Esophagus mucosa (tissue), 1 donor: Measurements from ENCODE around the gene ATAT1. TPM values are rescaled to one million over a fixed set of nuclear protein-coding genes. Genes with fewer than 3 reads are reported as not detected.
A peak's percentile ranks its signal among the peaks of the same experiment; 100 is the strongest.
"Not testable (repeated sequence)": the region's sequence is repeated elsewhere in the genome, so short reads cannot be mapped to it uniquely, and the experiment has no call there.

Source experiments
- ATAC-seq: fragments of 200-7000 bp; cut with Tn5 transposase; one replicate; pipeline ENCODE4 v1.9.1; 2020
- total RNA-seq: library from RNA; stranded (reverse); gene quantifications from one replicate; pipeline ENCODE4 v1.2.4, GENCODE V29; 2023
- donor health status: DM: yes; HTN: yes; CAD: no.

Gene ATAT1
- total RNA-seq, 1 donor from 2014 or later, result 4.6 TPM

GRCh38 chr6:30651143-30651542 lies 24.5 kb downstream of the ATAT1 start:
- no peak for ATAC-seq

- no peak for ATAC-seq
Observed at GRCh38 chr6:30654798-30655742, 28.4 kb downstream of the ATAT1 start.

DNA sequence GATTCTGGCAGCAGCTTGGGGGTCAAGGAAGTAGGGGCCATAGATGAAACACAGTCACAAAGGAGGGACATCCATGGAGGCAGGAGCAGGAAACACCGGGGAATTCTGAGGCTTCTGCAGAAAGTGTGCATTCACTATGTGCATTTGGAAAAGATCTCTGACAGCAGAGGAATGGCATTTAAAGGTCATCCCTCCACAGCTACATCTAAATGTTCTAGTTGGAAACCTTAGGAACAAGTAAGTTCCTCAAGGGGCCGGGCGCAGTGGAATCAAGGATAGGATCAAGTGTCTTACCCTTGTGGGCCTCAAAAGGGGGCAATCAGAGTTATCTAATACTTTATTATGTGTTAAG lies 29.0 kb downstream of the ATAT1 start:
- no peak for ATAC-seq

DNA sequence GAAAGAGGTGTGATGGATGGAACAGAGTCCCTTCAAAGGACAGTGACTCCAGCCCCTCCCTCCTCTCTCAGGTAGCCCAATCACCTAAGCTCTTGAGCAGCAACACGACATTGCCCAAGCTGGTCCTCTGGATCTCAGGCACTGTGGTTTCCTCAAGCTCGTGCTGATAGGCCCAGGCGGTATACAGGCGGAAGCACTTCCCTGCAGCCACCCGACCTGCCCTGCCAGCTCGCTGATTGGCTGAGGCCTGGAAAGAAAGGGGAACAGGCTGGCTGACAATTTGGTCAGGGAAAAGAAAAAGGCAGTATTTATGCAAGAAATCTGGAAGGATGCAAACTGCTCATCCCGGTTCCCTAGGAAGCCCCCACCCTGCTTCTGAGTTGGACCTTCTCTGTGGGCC lies 29.8 kb downstream of the ATAT1 start:
- no peak for ATAC-seq

GRCh38 chr6:30657454-30657853 lies 30.8 kb downstream of the ATAT1 start:
- ATAC-seq, result no peak

DNA sequence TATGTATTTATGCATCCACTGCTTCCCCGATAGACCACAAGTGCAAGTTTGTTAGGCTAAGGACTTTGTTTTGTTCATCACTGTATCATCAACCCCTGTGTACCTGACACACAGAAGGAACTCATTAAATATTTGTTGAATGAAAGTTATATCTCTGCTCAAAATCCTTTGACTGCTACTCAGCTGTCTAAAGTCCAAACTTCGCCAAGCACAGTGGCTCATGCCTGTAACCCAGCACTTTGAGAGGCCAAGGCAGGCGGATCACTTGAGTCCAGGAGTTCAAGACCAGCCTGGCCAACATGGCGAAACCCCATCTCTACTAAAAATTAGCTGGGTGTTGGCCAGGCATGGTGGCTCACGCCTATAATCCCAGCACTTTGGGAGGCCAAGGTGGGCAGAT lies 31.2 kb downstream of the ATAT1 start:
- ATAC-seq, result not testable (repeated sequence)

GRCh38 chr6:30664994-30665767 lies 38.5 kb downstream of the ATAT1 start:
- peak; percentile 21 for ATAC-seq

GRCh38 chr6:30666300-30666699 lies 39.6 kb downstream of the ATAT1 start:
- not testable (repeated sequence) for ATAC-seq

DNA sequence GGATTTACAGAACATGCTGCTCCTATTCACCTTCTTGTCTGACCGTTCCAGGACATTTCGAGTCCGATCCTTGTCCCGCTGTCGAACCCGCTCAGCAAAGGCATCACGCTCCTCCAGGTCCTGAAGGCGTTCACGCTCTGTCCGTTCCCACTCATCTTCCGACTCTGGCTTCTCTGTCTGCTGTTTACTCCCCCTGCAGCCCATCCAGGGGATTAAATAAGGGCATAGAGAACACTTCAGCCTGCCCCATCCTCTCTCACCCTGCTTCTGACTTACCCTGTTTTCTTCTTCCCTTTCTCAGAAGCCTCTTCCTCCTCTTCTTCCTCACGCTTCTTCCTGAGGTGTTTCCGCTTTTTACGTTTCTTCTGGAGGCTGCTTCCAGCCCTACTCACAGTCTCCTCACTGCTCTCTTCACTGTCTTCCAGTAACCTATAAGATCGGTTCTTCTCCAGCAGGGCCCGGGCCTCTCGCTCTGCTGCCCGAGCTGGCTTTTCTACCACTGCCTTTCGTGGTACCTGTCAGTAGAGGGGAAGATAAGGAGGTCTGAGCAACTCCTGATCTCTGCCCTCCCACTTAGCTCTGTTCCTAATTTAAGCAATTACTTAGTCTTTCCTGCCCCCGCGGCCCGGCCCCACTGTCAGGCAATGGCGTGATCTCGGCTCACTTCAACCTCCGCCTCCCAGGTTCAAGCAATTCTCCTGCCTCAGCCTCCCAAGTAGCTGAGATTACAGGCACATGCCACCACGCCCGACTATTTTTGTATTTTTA lies 44.3 kb downstream of the ATAT1 start:
- no peak for ATAC-seq

DNA sequence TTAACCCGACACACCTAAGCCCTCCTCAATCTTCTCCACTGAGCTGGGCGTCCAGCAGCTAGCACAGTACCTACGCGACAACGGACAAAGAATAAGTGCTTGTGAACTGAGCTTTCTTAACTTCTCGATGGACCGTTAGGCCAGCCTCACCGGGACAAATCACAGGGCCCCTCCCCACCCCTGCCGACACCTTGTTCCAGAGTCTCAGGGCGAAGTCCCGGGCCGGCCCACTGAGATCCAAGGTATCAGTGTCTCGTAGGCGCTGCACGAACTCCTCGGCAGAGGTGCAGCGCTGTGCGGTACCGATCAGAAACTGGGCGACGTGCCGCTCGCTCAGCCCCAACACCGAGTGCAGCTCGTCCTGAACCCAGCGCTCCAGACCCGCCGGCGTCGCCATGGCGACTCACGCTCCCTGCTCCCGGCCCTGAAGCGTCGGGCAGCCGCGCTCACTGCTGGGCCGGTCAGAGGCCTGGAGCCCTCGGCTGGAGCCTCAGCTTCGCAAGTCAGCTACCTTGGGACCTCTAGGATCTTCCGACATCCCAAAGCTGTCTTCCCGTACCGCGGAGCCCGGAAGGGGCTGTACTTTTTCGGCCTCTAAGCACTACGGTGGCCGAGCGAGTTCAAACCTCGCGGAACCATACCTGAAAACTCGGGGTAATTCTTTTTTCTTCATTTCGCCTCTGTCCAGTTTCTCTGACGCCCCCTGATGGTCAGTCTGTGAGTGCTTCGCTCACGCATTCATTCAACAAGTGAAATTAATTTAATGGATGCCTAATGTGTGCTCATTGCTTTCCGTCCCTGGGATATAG lies 46.0 kb downstream of the ATAT1 start, which contains the start of gene DHX16:
Gene DHX16 (minus strand): TSS at position 562 of the 809 bp plus-strand sequence. CDS start 165 bp downstream, at position 397.
- ATAC-seq, result peak; percentile 88

DNA sequence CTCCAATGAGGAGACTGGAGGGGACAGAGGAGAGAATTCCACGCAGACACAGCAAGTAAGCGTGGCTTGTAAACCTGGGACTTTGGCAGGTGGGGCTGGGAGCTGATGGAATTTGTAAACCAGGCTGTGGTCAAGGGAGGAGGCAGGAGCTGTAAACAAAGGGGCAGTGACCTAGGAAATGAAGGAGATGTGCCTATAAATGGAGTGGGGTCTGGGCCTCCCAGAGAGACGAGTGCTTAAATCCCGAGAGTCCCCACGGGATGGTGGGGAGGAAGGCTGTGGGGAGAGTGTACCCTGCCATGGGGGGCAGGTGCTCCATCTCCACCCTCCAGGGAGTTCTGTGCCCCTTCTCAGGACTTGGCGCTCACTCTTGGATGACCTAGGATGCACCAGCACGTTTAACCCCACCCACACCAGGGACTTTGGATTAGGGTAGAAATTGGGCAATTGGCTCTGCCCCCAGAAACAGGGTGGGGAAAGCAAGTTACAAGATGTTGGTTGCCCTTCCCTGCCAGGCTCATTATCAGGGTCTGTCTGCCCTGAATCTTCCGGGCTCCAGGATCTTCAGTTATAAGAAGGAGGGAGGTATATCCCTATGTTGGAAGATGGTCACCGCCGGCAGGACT lies 50.1 kb downstream of the ATAT1 start:
- no peak for ATAC-seq

DNA sequence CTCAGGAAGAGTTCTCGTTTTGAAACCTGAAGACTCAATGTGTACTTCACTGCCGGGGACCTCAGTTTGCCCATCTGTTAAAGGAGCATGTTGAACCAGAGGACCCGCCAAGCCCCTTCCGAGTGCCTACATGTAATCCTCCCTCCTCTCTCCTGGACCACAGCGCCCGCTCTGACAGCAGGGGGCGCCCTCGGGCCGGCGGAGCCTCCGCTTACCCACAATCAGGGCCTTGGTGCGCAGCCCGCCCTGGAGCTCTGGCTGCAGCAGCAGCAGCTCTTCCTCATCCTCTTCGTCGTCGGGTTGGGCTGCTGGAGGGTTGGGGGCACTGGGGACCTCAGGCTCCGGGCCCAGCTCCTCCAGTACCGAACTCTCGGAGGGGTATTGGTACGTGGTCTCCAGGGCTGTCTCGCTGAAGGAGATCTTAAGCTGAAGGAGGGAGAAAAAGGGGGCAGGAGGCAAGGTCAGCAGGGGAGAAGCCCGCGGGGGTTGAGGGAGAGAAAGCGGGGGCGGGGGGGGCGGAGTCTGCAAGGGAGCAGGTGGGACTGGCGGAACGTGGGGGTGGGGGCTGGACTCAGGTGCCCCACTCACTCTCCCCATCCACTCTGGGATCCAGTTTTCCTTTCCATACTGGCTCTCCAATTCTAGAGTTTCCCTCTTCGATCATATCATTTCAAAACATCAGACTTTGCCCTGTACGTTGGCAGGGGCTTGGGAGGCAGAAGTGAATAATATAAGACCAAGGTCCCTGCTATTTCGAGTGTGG lies 52.5 kb downstream of the ATAT1 start:
- ATAC-seq, result peak; percentile 76

GRCh38 chr6:30679765-30680535 lies 53.3 kb downstream of the ATAT1 start:
- ATAC-seq, result no peak

- ATAC-seq, result no peak
Observed at GRCh38 chr6:30681766-30682142, 55.1 kb downstream of the ATAT1 start.

- ATAC-seq, result peak; percentile 29
Observed at GRCh38 chr6:30682143-30683117, 55.8 kb downstream of the ATAT1 start.

DNA sequence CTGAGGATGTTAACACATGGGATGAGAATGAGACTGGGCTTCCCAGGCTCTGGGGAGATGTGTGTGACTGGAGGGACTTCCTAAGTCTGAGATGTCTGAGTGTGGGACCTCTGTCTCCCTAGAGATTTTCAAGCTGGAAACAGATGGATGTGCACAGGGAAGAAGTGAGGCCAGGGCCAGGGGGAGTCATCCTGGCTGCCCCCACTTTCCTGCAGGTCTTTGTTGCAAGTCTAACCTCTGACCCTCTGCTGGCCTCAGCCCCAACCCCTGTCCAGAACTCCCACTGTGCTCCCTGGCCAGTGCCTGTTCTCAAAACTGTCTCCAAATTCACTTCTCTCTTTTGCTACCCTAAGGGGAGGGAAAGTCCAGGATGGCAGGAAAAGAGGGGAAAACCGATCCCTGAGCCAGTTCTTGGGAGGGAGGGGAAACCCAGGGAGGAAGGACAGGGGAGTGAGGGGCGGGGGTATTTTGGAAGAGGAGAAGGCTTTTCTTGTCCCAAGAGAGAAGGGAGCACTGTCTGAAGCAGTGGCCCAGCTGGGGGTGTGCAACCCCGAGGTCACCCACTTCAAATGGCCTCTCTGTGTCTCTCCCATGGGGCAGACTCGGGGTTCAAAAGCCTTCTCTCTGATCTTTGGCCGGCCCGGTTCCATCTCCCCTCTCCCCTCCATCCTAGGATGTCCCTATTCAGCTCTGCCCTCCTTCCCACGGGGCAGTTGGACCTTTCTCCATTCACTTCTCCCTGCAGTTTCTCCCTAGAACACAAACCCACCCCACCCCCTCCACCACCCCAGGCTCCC lies 56.7 kb downstream of the ATAT1 start:
- ATAC-seq, result no peak

GRCh38 chr6:30683980-30684338 lies 57.3 kb downstream of the ATAT1 start:
- ATAC-seq, result no peak
